GM18520 (cell line): ENCODE results near the gene CD22.
"Not testable (repeated sequence)": the region's sequence is repeated elsewhere in the genome, so short reads cannot be mapped to it uniquely, and the experiment has no call there.

Experiments used
- ATAC-seq: cut with Tn5 transposase; IDR thresholded peaks from one replicate; pipeline ENCODE4 v1.9.1; 2021; ENCODE audit not compliant: unreplicated experiment

Gene CD22

DNA sequence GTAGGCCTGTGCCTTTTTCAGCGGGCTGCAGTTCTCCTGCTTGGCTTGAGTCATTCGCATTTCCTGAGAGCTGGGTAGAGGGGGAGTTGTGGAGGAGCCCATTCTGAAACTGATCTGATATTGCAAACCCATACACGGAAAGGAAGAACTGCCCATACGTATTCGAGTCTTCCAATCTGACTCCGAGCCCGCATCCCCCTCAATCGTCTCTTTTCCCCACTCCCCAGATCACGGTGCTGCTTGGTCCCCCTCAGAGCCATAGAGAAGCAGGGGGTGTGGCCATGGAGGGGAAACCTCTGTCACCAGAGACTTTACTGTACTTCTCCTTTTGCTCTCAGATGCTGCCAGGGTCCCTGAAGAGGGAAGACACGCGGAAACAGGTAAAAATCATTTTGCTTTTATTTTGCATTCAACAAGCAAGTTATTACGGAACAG is at the start of gene CD22:
Gene CD22 (plus strand): TSS at position 337 of the 435 bp plus-strand sequence. CDS start 2,854 bp downstream, outside the sequence.
- no peak for ATAC-seq

- no peak for ATAC-seq
These were observed 49.6 kb upstream of the CD22 start for GRCh38 chr19:35279374-35279773.

DNA sequence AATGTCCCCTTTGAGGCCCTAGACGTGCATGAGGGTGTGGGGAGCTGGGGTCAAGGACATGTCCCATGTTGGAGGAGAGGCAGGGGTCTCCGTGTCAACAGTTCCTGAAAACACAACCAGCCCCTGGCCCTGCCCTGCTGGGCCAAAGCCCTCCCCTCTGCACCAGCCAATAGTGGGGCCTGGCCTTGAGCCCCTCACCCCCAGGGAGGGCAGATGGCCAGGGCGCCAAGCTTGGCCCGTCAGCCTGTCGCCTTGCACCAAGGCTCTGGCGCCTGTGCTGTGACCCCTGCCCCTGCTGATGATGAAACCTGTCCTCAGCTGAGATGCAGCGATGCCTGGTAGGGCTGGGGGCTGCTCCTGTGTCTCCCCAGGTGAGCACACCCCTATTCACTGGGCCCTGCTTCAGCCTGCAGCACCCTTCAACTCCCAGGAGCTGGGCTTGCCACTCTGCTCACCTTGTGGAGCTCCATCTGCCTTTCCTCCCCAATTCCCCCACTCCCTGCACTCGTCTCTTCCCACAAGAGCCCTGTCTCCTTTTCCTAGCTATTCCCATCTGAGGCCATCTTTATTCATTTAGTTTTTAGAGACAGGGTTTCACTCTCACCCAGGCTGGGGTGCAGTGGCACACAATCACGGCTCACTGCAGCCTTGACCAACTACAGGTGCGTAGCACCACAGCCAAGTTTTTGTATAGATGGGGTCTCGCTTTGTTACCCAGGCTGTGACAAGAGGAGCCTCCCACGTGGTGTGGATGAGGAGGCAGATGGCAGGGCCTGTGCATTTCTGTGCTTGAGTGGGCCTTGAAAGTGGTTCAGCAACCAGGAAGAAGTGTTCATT is 48.8 kb upstream of the CD22 start:
- ATAC-seq, result no peak

DNA sequence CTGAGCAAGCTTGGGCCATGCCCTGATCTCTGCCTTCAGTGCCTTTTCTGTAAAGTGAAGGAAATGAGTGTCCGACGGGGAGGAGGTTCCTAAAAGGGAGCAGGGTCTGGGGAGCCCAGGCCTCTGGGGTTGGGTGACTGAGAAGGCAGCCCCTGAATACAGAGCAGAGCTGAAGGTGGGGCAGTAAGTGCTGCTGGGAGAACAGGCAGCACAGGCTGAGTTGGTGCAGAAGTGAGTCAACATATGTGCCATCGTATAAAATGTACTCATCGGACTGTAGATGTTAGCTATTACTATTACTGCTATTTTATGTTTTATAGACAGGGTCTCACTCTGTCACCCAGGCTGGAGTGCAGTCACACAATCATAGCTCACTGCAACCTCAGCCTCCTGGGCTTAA is 47.7 kb upstream of the CD22 start:
- no peak for ATAC-seq

GRCh38 chr19:35284153-35285094 is 44.6 kb upstream of the CD22 start:
- ATAC-seq, result no peak

GRCh38 chr19:35285095-35285449 is 43.9 kb upstream of the CD22 start:
- ATAC-seq, result no peak

- ATAC-seq, result not testable (repeated sequence)
These were observed 43.5 kb upstream of the CD22 start for GRCh38 chr19:35285465-35285864.

DNA sequence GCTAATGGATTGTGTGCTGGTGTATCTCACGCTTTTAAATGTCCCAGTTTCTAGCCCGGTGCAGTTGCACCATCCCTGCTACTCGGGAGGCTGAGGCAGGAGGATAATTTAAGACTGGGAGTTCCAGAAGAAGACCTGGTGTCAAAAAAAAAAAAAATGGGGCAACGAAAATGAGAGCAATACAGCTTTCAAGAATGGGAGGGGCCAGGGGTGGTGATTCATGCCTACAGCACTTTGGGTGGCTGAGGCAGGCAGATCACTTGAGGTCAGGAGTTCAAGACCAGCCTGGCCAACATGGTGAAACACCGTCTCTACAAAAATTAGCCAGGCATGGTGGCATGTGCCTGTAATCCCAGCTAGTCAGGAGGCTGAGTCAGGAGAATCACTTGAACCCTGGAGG is 42.9 kb upstream of the CD22 start:
- not testable (repeated sequence) for ATAC-seq

DNA sequence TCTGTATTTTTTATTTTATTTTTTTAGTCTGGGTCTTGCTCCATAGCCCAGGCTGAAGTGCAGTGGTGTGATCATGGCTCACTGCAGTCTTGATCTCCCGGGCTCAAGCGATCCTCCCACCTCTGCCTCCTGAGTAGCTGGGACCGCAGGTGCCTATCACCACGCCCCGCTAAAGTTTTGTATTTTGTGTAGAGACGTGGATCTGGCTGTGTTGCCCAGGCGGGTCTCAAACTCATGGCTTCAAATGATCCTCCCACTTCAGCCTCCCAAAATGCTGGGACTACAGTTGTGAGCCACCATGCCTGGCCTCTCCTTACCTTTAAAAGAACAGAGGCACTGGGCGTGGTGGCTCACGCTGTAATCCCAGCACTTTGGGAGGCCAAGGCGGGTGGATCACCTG is 41.3 kb upstream of the CD22 start:
- ATAC-seq, result no peak

DNA sequence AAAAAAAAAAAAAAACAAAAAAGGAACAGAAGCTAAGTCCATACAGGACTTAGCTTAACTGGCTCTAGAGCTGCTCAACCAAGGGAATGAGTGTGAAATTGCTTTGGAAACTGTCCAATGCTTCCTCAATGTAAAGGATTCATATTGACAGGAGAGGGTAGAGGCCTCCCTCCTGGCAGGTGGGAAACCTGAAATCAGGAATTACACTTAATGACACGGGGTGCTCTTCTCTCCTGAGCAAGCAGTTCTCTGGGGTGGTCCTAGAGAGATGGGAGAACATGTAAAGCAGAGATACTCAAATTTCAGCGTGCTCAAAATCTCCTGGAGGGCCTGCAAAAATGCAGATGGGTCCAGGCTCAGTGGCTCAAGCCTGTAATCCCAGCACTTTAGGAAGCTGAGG is 40.7 kb upstream of the CD22 start:
- ATAC-seq, result no peak

GRCh38 chr19:35288906-35289305 is 40.1 kb upstream of the CD22 start:
- no peak for ATAC-seq

DNA sequence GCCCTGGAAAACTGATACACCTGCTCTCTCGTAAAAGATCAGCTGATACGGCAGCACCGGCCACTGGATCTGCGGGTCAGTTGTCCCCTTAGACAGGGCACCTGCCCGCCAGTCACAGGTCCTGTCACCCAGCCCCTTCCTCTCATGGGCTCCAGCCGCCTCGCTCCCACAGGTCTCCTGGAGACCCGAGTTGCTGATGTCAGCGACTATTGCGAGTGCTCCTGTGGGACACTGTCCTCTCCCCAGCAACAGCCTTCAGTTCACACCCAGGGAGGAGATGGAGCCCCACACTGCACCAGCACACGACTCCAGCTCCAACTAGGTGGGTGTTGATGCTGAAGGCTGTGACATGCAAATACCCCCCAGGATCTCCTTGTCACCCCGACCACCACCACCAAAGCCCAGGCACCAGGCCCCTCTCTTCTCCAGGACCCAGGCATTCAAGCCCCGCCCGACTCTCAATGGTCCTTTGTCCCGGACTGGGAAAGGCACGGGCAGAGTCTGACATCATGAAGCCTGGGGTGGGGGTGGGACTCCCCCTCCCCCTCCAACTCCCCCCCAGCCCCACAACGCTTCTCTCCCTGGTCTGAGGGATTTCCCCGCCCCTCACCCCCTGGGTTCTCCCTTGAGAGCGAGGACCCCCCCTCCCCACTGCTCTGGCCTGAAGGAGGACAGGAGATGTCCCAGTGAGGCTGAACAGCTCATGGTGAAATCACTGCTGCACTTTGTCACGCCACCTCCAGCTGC is 38.4 kb upstream of the CD22 start:
- ATAC-seq, result no peak

GRCh38 chr19:35291259-35291658 is 37.7 kb upstream of the CD22 start:
- ATAC-seq, result no peak

DNA sequence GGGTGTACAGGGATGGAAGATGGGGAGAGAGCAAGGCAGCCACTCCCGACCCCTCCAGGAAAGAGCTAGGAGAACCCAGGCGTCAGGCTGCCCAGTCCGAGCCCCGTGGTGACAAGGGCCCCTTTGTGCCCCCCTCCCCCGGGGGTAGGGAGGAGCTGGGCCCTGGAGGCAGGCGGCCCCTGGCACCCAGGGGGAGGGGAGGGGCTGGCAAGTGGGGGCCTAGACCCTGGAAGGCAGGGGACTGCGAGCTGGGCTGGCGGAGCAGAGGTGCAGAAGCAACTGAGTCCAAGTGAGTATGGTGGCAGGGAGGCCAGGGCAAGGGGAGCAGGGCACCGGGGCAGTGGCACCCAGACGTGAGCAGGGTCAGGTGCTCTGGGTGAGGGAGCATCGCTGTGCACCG is 37.1 kb upstream of the CD22 start, which contains the start of gene MAG:
Gene MAG (plus strand): TSS at position 246 of the 400 bp plus-strand sequence. CDS start 3,248 bp downstream, outside the sequence.
- ATAC-seq, result no peak

GRCh38 chr19:35292421-35293362 is 36.3 kb upstream of the CD22 start:
- ATAC-seq, result no peak

GRCh38 chr19:35293363-35293739 is 35.6 kb upstream of the CD22 start:
- ATAC-seq, result no peak

GRCh38 chr19:35293808-35294207 is 35.2 kb upstream of the CD22 start:
- ATAC-seq, result no peak

- ATAC-seq, result no peak
These were observed 34.7 kb upstream of the CD22 start for GRCh38 chr19:35294328-35294727.

DNA sequence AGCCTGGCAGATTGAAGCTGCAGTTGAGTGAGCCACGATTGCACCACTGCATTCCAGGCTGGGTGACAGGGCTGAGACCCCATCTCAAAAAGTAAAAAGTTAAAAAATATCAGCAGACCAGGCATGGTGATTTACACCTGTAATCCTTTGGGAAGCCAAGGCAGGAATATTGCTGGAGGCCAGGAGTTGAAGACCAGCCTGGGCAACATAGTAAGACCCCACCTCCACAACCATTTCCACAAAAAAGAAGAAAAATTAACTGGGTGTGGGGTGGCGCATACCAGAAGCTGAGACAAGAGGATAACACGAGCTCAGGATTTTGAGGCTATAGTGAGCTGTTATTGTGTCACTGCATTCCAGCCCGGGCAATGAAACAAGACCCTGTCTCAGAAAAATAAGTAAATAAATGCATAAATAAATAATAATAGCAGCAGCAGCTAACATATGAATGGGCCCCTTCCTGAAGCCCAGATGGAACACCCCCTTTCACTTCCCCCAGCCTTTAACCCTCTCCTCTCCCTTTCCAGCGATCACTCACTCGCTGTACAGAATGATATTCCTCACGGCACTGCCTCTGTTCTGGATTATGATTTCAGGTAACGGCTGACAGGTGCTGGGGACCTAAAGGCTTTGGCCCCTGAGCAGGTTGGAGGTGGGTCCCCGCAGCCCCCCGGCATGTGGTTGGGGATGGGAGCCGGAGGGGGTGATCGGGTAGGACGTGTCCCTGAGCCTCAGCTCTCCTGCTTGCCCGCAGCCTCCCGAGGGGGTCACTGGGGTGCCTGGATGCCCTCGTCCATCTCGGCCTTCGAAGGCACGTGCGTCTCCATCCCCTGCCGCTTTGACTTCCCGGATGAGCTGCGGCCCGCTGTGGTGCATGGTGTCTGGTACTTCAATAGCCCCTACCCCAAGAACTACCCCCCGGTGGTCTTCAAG is 33.9 kb upstream of the CD22 start:
- ATAC-seq, result no peak
